HS-27A (cell line): ENCODE data around the gene CCM2L.

Experiments
- DNase-seq: peaks from one replicate; pipeline ENCODE4 v3.0.0-alpha.2; 2012; ENCODE audit warnings: low read depth, missing footprints

Gene CCM2L

DNA sequence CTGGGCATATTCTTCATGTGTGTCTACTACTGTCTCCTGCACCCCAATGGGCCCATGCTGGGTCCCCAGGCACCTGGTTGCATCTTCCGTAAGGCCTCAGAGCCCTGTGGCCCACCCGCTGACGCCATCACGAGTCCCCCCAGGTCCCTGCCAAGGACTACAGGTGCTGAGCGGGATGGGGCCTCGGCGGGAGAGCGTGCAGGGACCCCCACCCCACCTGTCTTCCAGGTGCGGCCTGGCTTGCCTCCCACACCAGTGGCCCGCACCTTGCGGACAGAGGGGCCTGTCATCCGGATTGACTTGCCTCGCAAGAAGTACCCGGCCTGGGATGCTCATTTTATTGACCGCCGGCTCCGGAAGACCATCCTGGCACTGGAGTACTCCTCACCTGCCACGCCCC is 13.2 kb upstream of the CCM2L start:
- DNase-seq, result no peak

DNA sequence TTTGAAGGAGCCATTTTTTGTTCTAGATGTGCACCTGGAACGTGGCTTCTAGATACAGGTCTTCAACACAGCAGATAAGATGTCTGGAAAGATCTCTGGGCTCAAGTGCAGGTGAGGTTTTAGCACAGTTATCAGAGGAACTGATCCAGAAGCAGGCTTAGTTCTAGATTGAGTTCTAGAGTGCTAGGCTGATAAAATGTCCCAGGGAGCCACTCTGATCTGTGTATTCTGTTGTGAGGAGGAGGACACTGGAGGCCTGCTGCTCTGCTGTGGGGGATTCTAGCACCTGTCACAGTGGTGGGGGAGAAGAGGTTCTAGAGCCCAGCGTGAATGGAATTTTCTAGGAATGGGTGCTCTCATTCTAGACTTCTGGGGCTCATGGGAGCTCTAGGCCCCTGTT is 12.0 kb upstream of the CCM2L start:
- no peak for DNase-seq

DNA sequence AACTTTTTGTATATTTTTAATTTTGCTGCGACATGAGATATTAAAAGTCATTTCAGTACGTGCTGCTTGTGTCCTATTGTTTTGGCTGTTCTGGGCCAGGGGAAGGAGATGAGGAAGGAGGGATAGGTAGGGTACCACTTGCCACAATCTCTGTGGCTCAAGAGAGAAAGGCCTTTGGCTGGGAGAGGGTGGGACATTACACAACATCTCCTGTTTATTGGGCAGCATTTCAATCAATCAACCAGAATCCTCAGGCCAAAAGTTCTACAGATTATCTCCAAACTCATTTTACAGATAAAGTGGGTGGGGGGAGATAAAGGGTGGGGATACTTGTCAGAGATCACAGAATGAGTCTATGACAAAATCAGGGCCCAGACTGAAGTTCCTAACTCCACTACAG is 6.9 kb upstream of the CCM2L start:
- no peak for DNase-seq

DNA sequence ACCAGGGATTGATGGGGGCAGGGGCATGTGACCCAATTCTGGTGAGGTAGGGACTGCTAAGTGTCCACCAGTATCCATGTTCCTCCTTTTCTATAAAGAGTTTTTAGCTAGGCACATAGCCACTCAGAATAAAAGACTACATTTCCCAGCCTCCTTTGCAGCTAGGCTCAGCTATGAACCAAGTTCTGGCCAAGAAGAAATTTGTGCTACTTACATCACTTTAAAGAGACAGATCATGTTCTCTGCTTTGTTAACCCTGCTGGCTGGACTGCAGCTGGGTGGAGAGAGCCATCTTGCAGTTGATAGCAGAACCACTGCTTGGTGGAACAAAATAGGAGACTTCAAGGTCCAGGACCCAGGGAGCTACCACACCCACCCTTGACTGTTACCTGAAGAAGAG is 5.3 kb upstream of the CCM2L start:
- no peak for DNase-seq

DNA sequence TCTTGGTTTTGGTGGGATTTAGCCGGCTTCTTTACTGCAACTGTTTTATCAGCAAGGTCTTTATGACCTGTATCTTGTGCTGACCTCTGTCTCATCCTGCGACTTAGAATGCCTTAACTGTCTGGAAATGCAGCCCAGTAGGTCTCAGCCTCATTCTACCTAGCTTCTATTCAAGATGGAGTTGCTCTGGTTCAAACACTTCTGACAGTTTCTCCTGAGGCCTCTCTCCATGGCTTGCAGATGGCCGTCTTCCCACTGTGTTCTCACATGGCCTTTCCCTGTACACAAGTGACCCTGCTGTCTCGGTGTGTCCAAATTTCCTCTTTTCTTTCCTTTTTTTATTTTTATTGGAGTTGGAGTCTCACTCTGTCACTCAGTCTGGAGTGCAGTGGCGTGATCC is 4.2 kb upstream of the CCM2L start:
- no peak for DNase-seq

DNA sequence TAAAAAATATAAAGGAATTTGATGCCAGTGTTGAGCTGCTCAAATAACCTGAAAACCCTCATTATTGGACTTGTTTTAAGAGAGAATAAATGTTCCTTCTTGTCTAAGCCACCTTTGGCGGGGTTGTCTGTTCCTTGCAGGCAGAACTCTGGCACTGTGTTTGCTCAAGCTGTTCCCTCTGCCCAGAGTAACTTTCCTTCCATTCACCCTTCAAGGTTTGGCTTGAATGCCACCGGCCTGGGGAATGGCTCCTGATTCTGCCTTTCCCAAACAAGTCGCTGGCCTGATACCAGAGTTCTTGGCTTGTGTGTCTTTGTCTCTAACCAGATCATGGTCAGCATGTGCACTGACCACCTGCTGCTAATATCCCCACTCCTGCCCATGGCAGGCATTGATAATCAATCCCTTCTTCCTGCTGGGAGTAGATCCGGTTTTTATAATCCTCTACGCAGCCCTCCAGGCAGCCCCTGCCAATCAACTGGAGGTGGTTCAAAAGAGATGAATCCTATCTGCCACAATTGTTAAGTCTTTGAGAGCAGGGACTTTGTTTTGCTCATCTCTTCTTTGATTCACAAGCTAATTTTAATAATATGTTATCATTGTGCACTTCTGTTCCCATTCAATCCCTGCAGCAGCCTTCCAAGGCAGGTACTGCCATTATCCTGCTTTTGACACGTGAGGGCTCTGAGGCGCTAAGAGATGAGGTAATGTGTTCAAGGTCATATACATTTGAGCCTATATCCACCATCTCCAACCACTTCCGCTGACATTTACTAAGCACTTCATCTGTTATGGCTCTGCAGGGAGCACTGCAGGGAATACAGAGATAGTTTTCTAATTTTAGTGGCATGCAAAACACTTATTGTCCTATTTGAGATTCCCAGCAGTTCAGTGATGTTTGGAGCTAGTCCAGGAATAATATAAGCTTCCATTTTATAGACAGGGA is 3.1 kb upstream of the CCM2L start:
- DNase-seq, result no peak

DNA sequence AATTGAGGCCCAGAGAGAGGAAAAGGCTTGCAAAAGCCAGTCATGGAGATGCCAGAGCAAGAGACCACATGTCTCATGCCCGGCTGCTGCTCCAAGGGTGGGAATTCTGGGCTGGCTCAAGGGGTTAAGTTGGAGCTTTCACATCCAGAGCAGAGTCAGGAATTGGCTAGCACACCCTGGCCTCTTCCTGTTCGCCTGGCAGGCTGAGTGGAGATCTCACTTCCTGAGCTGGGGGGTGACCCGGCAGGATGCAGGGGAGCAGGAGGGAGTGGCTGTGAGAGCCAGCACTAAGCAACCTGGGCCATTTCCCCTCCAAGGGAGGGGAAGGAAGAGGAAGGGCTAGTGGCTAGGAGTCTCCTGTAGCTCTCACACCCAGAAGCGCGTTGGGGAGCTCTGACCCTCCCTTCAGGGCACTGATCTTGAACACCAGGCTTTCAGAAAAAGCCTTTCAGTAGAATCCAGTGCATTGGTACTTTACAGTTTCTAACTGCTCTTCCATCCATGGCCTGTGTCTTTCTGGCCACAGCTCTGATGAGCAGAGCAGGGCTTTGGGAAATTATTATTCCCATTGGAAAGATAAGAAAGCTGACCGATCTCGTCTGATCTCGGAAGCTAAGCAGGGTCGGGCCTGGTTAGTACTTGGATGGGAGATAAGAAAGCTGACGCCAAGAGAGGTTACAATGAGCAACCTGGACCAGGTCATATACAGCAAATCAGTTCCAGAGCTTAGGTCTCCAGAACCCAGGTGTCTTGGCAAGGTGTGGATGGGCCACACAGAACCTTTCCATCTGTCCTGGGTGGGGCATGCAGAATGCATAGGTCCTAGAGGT is 2.2 kb upstream of the CCM2L start:
- no peak for DNase-seq

DNA sequence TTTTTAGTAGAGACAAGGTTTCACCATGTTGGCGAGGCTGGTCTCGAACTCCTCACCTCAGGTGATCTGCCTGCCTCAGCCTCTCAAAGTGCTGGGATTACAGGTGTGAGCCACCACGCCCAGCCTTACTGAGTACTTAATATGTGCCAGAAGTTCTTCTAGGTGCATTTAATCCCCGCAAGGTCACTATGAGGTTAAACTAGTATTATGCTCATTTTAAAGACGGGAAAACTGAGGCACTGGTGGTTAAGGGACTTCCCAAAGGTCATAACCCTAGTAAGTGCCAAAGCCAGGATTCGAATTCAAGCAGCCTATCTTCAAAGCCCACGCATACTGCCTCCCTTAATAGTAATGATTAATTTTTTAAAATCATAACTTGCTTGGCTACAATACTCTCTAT is 674 bp upstream of the CCM2L start:
- DNase-seq, result no peak

DNA sequence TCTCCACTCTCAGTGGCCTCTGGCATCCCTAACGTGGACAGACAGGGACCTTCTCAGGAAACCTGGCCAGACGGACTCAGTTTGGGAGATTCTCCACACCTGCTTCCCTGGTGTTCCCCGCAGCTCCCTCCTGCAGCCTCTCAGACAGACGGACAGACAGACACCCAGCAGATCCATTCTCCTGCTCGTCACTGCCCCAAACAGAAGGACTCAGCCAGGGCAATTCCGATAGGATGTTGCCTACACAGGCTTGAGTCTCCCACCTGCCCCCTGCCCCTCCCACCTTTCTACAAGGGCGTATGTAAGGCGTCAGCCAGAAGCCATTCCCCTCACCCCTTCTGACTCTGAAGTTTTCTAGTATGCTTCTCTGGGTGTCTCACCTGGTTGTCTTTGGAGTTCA is 428 bp downstream of the CCM2L start:
- DNase-seq, result no peak

DNA sequence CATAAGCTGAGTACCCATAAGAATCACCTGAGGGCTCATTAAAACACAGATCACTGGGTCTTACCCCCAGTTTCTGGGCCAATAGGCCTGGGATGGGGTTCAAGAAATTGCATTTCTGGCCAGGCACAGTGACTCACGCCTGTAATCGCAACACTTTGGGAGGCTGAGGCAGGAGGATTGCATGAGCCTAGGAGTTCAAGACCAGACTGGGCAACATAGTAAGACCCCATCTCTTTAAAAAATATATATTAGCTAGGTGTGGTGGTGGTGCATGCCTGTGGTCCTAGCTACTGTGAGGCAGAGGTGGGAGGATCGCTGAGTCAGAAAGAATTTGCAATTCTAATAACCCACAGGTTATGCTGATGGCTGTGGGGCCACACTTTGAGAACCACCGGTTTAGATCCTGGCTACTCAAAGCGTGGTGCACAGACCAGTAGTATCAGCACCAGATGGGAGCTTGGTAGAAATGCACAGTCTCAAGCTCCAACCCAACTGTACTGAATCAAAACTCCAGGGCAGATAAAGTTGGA is 2.0 kb downstream of the CCM2L start:
- DNase-seq, result no peak

DNA sequence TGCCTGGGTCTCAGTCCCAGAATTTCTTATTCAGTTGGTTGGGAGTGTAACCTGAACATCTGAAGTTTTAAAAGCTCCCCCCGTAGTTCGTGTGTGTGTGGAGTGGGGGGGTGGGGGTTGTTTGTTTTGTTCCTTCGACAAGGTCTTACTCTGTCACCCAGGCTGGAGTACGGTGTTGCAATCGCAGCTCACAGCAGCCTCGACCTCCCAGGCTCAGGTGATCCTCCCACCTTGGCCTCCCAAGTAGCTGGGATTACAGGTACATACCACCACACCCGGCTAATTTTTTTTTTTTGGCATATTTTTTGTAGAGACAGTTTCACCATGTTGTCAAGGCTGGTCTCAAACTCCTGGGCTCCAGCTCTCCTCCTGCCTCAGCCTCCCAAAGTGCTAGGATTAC is 3.1 kb downstream of the CCM2L start:
- no peak for DNase-seq

DNA sequence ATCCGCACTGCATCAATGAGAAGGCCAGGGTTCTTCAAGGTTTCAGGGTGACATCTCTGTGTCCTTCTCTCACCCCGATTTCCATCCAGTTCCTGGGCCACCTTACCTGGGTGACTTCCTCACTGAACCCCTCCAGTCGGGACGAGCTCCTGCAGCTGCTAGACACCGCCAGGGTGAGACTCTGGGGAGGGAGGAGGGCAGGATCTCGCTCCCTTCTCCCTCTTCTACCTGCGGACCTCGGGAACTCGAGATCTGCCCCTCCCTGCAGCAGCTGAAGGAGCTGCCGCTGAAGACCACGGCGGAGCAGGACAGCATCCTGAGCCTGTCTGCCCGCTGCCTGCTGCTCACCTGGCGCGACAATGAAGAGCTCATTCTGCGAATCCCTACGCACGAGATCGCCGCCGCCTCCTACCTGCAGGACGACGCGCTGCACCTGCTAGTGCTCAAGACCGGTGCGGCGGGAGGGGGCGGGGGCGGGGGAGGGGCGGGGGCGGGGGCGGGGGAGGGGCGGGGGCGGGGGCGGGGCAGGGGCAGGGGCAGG is 7.5 kb downstream of the CCM2L start:
- DNase-seq, result no peak

DNA sequence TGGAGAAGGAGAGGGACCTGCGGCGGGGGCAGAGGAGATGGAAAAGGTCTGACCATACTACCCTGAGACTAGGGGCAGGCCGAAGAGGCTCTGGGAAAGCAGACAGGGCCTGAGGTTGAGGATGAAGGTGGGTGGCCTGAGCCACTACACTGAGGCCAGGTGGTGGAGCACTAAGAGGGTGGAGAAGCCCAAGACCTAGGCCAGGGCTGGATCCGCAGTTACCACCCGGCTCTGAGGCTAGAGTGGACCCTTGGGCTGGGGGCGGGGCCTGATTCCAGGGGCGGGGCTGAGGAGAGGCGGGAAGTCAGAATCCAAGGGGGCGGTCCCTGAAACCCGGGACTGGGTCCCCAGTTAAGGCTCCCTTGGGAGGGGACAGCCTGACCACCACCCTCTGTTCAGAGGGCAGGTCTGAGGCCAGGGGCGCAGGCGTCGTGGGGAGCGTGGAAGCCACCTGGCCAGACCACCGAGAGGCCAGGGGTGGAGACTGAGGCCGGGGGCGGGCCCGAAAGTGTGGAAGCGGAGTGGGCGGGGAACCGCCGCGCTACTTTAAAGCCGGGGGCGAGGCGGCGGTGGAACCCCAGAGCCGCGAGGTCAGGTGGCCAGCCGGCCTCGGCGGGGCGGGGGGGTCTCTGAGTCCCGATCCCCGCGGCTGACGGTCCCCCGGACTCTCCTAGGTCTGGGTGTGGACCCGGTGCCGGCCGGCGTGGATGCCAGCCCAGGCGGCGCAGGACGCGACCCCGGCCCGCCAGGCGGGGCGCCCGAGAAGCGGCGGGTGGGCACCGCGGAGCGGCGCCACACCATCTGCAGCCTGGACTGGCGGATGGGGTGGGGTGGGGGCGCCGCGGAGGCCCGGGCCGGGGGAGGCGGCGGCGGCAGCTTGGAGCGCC is 8.3 kb downstream of the CCM2L start:
- DNase-seq, result no peak

DNA sequence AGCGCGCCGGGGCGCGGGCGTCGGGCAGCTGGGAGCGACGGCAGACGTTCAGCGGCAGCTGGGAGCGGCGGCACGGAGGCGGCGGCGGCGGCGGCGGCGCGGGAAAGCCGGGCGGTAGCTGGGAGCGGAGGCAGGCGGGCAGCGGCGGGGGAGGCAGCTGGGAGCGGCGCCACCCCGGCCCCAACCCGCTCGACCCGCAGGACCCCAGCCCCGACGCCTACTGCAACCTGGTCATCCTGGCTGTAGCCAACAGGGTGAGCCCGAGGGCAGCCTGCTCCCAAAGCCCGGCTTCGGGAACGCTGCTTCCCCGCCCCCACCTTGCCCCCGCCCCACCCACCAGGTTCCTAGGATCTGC is 8.9 kb downstream of the CCM2L start:
- DNase-seq, result no peak

DNA sequence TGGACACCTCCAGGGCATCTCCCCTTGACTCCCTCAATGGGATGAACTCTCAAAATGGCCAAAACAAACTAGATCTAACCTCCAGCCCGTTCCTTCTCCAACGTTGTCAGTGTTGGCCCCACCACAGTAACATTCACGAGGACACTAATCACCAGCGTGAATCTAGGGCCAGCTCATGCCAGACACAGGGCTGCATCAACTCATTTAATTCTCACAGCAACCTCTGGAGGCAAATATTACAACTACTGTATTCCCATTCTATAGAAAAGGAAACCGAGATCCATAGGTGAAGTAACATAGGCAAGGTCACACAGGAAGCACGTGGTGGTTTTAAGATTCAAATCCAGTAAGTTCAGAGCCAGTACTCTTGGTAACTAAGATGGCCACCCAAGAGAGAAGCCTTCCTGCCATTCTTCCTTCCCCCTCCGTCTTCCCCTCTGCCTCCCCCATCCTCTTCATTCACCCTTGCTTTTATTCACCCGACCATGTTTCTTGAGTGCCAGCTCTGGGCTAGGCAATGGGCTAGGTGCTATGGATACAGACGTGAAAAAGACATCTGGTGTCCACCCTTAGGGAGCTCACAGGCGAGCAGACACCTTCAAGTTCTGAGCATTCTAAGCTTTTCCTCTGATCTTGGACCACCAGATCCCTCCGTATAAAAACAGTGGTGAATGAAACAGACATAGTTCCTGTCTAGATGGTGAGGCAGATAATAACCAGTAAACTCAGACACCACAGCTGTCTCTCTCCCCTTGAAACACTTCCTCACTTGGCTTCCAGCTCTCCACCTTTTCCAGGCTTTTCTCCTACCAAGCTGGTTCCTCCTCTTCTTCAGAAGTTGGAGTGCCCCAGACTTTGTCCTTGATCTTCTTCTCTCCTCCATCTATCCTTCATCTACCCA is 9.6 kb downstream of the CCM2L start:
- DNase-seq, result no peak

DNA sequence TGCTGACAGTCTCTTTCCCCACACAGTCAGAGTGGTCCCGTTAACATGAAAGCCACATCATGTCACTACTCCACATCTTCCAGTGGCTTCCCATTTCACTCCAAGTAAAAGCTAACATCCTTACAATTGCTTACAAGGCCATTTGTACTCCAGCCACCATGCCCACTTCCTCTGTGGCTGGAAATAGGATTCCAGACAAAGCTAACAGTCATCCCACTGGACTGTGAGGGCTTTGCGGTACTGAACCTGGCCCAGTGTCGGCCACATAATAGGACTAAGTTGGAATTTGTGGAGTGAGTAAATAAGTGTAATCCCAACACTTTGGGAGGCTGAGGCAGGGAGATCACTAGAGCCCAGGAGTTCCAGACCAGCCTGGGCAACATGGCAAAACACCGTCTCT is 10.9 kb downstream of the CCM2L start:
- DNase-seq, result no peak

DNA sequence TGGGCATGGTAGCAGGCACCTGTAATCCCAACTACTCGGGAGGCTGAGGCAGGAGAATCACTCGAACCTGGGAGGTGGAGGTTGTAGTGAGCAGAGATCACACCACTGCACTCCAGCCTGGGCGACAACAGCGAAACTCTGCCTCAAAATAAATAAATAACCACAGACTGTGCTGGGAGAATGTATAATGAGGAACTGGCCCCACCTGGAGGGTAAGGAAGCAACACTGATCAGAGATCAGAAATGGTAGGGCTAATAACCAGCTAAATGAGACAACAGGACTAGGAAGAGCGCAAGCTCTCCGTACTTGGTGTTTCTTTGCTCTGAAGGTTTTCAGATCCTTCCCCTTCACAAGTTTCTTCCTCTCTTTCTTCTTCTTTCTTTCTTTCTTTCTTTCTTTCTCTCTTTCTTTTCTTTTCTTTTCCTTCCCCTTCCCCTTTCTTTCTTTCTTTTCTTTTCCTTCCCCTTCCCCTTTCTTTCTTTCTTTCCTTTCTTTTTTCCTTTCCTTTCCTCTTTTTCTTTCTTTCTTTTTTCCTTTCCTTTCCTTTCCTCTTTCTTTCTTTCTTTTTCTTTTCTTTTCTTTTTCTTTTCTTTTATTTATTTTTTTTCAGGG is 14.6 kb downstream of the CCM2L start:
- no peak for DNase-seq

DNA sequence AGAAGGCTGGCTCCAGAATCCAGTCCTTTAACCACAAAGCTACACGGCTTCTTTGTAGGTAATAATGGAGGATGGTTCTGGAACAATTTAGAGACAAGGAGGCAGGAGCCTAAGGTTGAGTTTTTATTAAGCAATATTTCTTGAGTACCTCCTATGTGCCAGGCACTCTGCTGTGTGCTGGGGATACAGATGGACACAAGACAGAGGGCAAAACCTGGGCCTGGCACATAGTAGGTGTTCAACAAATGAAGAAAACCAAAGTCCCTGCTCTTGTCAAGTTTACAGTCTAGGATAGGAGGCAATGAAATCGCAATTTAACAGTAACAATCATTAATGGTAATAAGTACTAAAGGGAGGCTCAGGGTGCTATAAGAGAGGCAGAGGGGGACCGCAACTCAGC is 17.4 kb downstream of the CCM2L start:
- no peak for DNase-seq

DNA sequence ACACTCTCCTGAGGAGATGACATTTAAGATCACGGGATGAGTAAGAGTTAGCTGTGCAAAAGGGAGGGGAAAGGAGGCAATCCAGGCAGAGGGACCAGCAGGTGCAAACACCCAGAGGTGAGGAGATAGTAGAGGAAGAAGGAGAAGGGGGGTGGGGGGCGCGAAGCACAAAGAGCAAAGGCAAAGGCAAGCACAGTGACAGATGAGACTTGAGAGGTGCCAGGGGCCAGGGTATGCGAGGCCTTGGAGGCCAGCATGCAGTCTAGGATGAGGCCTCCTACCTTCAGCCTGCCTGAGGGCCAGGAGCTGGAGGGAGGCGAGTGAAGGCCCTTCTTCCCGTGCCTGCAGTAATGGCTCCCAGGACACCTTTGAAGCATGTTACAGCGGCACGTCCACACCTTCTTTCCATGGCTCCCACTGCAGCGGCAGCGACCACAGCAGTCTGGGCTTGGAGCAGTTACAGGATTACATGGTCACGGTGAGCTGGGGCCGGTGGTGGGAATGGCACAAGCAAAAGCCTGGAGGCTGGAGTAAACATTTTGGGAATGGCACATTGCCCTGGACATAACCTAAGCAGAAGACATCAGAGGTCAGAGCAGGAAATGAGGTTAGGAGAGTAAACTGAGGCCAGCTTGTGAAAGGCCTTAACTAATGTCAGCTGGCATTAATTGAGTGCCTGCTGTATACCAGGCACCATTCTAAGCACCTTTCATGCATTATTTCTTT is 18.6 kb downstream of the CCM2L start:
- no peak for DNase-seq

DNA sequence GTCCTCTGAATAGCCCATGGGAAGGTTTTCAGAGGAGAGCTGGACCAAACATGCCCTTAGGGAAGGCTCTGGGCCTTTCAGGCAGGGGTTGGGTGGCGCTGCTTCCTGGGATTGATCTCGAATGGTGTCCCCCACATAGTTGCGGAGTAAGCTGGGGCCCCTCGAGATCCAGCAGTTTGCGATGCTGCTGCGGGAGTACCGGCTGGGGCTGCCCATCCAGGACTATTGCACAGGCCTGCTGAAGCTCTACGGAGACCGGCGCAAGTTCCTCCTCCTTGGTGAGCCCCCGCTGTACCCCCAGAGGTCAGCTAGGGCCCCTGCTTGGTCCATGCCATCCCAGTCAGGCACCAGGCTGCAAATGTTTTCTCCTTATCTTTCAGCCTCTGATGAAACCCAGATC is 19.3 kb downstream of the CCM2L start:
- DNase-seq, result no peak
